Peyer's patch (tissue), 4 donors: ENCODE measurements around the gene TMCC1. TPM values are rescaled to one million over a fixed set of nuclear protein-coding genes. Genes with fewer than 3 reads are reported as not detected.
"Not testable (repeated sequence)": the region's sequence is repeated elsewhere in the genome, so short reads cannot be mapped to it uniquely, and the experiment has no call there.

Source experiments
- DNase-seq, 3 donors: peaks; one replicate each; pipeline ENCODE4 v3.0.0-alpha.2; 2017 to 2019
- H3K27ac ChIP-seq, 4 donors: fragments of 200-600 bp; sonication (generic); one replicate each; pipeline ENCODE4 v1.5.1; 2016 to 2019
- H3K27me3 ChIP-seq, 2 donors: fragments of 200-600 bp; sonication (generic); one replicate each; pipeline ENCODE4 v1.5.1; 2019
- H3K36me3 ChIP-seq, 3 donors: fragments of 200-600 bp; sonication (generic); one replicate each; pipeline ENCODE4 v1.5.1; 2016 to 2019
- H3K4me1 ChIP-seq, 4 donors: fragments of 200-600 bp; sonication (generic); one replicate each; pipeline ENCODE4 v1.5.1; 2016 to 2019
- H3K4me3 ChIP-seq, 4 donors: fragments of 200-600 bp; sonication (generic); 1 replicate in 3 of 4; 2 replicates in 1 of 4; pipeline ENCODE4 v1.5.1; 2016 to 2019; ENCODE audit warnings: mild to moderate bottlenecking in 1 of 4
- H3K9me3 ChIP-seq, 4 donors: fragments of 200-600 bp; sonication (generic); one replicate each; pipeline ENCODE4 v1.5.1; 2016 to 2019; ENCODE audit warnings: mild to moderate bottlenecking in 1 of 4
- CTCF ChIP-seq, 6 experiments: fragments of 450-650 bp in 4 of 6; fragments of 200-600 bp in 2 of 6; sonication (generic) in 1 of 6; IDR thresholded peaks; one replicate each; pipeline ENCODE4 v1.5.1; 2017 to 2019; ENCODE audit warnings: antibody characterized with exemption in 6 of 6, mild to moderate bottlenecking in 3 of 6, moderate library complexity in 1 of 6
- POLR2A ChIP-seq, 2 donors: fragments of 450-650 bp; IDR thresholded peaks; one replicate each; pipeline ENCODE4 v1.5.1; 2017; ENCODE audit warnings: antibody characterized with exemption in 2 of 2, mild to moderate bottlenecking in 2 of 2, moderate library complexity in 2 of 2
- total RNA-seq, 4 donors: library from RNA; depleted of rRNA; stranded (reverse); fragments of >200 nt; gene quantifications; one replicate each; pipeline ENCODE4 v1.1.0, GENCODE V29; 2016

The TMCC1 gene
- total RNA-seq, 4 donors from 2014 or later: 12.9 to 33.1 (median 23.7) TPM

- Histone ChIP-seq H3K27ac (no peak overlapping the region), H3K27me3 (no peaks in the 10 kb centered on the region), H3K36me3 (no peaks in the 10 kb centered on the region), H3K9me3 (no peaks in the 10 kb centered on the region), H3K4me3 (no peak overlapping the region), H3K4me1 (no peaks in the 10 kb centered on the region)
- no peak for TF ChIP-seq CTCF (IDR thresholded peaks at IDR 0.05)
- no peak for TF ChIP-seq POLR2A (IDR thresholded peaks at IDR 0.05)
- no peak for DNase-seq
Observed at GRCh38 chr3:129758306-129758705, 135.2 kb downstream of the TMCC1 start.

GRCh38 chr3:129756871-129757270, 136.6 kb downstream of the TMCC1 start:
- no peak overlapping the region for H3K4me3 ChIP-seq
- DNase-seq: no peak
- TF ChIP-seq POLR2A (IDR thresholded peaks at IDR 0.05): no peak
- TF ChIP-seq CTCF (IDR thresholded peaks at IDR 0.05): no peak
- H3K27ac ChIP-seq: no peak overlapping the region
- H3K4me1 ChIP-seq: no peaks in the 10 kb centered on the region
- no peaks in the 10 kb centered on the region for H3K36me3 ChIP-seq
- H3K9me3 ChIP-seq: no peaks in the 10 kb centered on the region
- no peaks in the 10 kb centered on the region for H3K27me3 ChIP-seq

- H3K9me3 ChIP-seq: not testable (repeated sequence)
Observed at GRCh38 chr3:129751105-129751504, 142.4 kb downstream of the TMCC1 start.

GRCh38 chr3:129749692-129750091, 143.8 kb downstream of the TMCC1 start:
- Histone ChIP-seq H3K27ac (no peak overlapping the region), H3K4me3 (no peak overlapping the region), H3K27me3 (no peaks in the 10 kb centered on the region), H3K9me3 (no peaks in the 10 kb centered on the region), H3K36me3 (no peaks in the 10 kb centered on the region), H3K4me1 (no peaks in the 10 kb centered on the region)
- no peak for DNase-seq
- TF ChIP-seq CTCF (IDR thresholded peaks at IDR 0.05) (no peak), POLR2A (IDR thresholded peaks at IDR 0.05) (no peak)

More at GRCh38 chr3:129751105-129751504, 142.4 kb downstream of the TMCC1 start:
- not testable (repeated sequence) for H3K27me3 ChIP-seq, H3K36me3 ChIP-seq, H3K4me3 ChIP-seq, H3K27ac ChIP-seq, DNase-seq, H3K4me1 ChIP-seq

- Histone ChIP-seq H3K27ac (no peak overlapping the region), H3K27me3 (no peaks in the 10 kb centered on the region), H3K9me3 (no peaks in the 10 kb centered on the region), H3K36me3 (no peaks in the 10 kb centered on the region), H3K4me3 (no peak overlapping the region), H3K4me1 (no peaks in the 10 kb centered on the region)
- no peak for DNase-seq
- TF ChIP-seq CTCF (IDR thresholded peaks at IDR 0.05): no peak
- no peak for TF ChIP-seq POLR2A (IDR thresholded peaks at IDR 0.05)
Observed at GRCh38 chr3:129747992-129748391, 145.5 kb downstream of the TMCC1 start.

GRCh38 chr3:129747136-129747535, 146.4 kb downstream of the TMCC1 start:
- DNase-seq: no peak
- TF ChIP-seq CTCF (IDR thresholded peaks at IDR 0.05) (no peak), POLR2A (IDR thresholded peaks at IDR 0.05) (no peak)
- no peaks in the 10 kb centered on the region for H3K27me3 ChIP-seq

More at GRCh38 chr3:129747136-129747535, 146.4 kb downstream of the TMCC1 start:
- H3K4me3 ChIP-seq: no peak overlapping the region
- no peak overlapping the region for H3K27ac ChIP-seq
- H3K9me3 ChIP-seq: no peaks in the 10 kb centered on the region
- no peaks in the 10 kb centered on the region for H3K36me3 ChIP-seq
- H3K4me1 ChIP-seq: no peaks in the 10 kb centered on the region
